Activated B cell treated with CpG ODN at 0.5 μM for 24 hours (primary cell): ENCODE data around the gene DSCAM. TPM values are rescaled to one million over a fixed set of nuclear protein-coding genes. Genes with fewer than 3 reads are reported as not detected.

Source experiments
- ATAC-seq: fragments of 200-7000 bp; cut with Tn5 transposase; one replicate; pipeline ENCODE4 v1.10.0; 2021; ENCODE audit warnings: low read depth, mild to moderate bottlenecking, moderate library complexity
- CTCF ChIA-PET: fragments of 350-600 bp; sonication (Branson Sonifier 250); formaldehyde crosslinking; loops from one replicate; lab custom pipeline; 2021; ENCODE audit warnings: antibody characterized with exemption; lab: Charles Lee
- POLR2A ChIA-PET: fragments of 350-600 bp; sonication (Branson Sonifier 250); formaldehyde crosslinking; loops from one replicate; lab custom pipeline; 2021; ENCODE audit warnings: antibody characterized with exemption; lab: Charles Lee
- DNase-seq: peaks from one replicate; pipeline ENCODE4 v3.0.0; 2022
- H3K27ac Mint-ChIP-seq: one replicate; pipeline ENCODE4 v1.8.0; 2020; ENCODE audit warnings: mixed read lengths
- H3K27me3 Mint-ChIP-seq: one replicate; pipeline ENCODE4 v1.8.0; 2021; ENCODE audit warnings: mixed read lengths
- H3K36me3 Mint-ChIP-seq: one replicate; pipeline ENCODE4 v1.8.0; 2021; ENCODE audit warnings: low read depth, mixed read lengths
- H3K4me1 Mint-ChIP-seq: one replicate; pipeline ENCODE4 v1.8.0; 2021; ENCODE audit warnings: mixed read lengths
- H3K4me3 Mint-ChIP-seq: one replicate; pipeline ENCODE4 v1.8.0; 2020; ENCODE audit warnings: mild to moderate bottlenecking, mixed read lengths
- H3K9me3 Mint-ChIP-seq: one replicate; pipeline ENCODE4 v1.8.0; 2020; ENCODE audit warnings: mixed read lengths
- CTCF ChIP-seq: fragments of 200-600 bp; IDR thresholded peaks from one replicate; pipeline ENCODE4 v1.8.0; 2022; ENCODE audit warnings: antibody characterized with exemption, mild to moderate bottlenecking
- intact Hi-C: fragments of 100-400 bp; cut with micrococcal nuclease; formaldehyde crosslinking; loops from one replicate; pipeline ENCODE4 v1.15.1; 2024
- total RNA-seq: library from RNA; stranded (reverse); gene quantifications from 2 replicates; pipeline ENCODE4 v1.2.3, GENCODE V29; 2022

The DSCAM gene
- total RNA-seq, 1 donor from 2014 or later = not detected

GRCh38 chr21:40668555-40669275 lies 178.2 kb downstream of the DSCAM start:
- Mint-ChIP-seq H3K9me3 (peaks cover 2% of the 10 kb centered on the region), H3K4me1 (no peaks in the 10 kb centered on the region), H3K27me3 (no peaks in the 10 kb centered on the region), H3K27ac (no peak overlapping the region), H3K36me3 (no peaks in the 10 kb centered on the region), H3K4me3 (no peak overlapping the region)
- ATAC-seq = no peak
- TF ChIP-seq CTCF = no peak
- ChIA-PET POLR2A (no interaction called here), CTCF (no interaction called here)
- intact Hi-C loops = no loop called here
- DNase-seq = no peak

GRCh38 chr21:40667967-40668366 lies 179.0 kb downstream of the DSCAM start:
- Mint-ChIP-seq H3K4me3 (no peak overlapping the region), H3K9me3 (peaks cover 2% of the 10 kb centered on the region), H3K36me3 (no peaks in the 10 kb centered on the region), H3K27me3 (no peaks in the 10 kb centered on the region), H3K27ac (no peak overlapping the region), H3K4me1 (no peaks in the 10 kb centered on the region)
- POLR2A ChIA-PET = no interaction called here
- no peak for TF ChIP-seq CTCF
- CTCF ChIA-PET = no interaction called here
- DNase-seq (no peak), ATAC-seq (no peak)
- intact Hi-C loops = no loop called here

- POLR2A ChIA-PET = no interaction called here
- ATAC-seq = no peak
Observed at GRCh38 chr21:40662889-40663288, 184.1 kb downstream of the DSCAM start.

GRCh38 chr21:40660461-40660860 lies 186.5 kb downstream of the DSCAM start:
- Mint-ChIP-seq H3K27ac (no peak overlapping the region), H3K9me3 (no peaks in the 10 kb centered on the region), H3K36me3 (no peaks in the 10 kb centered on the region), H3K27me3 (no peaks in the 10 kb centered on the region), H3K4me3 (no peak overlapping the region), H3K4me1 (no peaks in the 10 kb centered on the region)
- POLR2A ChIA-PET = no interaction called here
- no peak for TF ChIP-seq CTCF
- ATAC-seq (no peak), DNase-seq (no peak)
- CTCF ChIA-PET = no interaction called here
- intact Hi-C loops = no loop called here

More at GRCh38 chr21:40662889-40663288, 184.1 kb downstream of the DSCAM start:
- Mint-ChIP-seq H3K4me1 (no peaks in the 10 kb centered on the region), H3K36me3 (no peaks in the 10 kb centered on the region), H3K4me3 (no peak overlapping the region), H3K27me3 (no peaks in the 10 kb centered on the region), H3K27ac (no peak overlapping the region), H3K9me3 (no peaks in the 10 kb centered on the region)
- CTCF ChIA-PET = no interaction called here
- no peak for TF ChIP-seq CTCF
- intact Hi-C loops = no loop called here
- DNase-seq = no peak

- no peak for TF ChIP-seq CTCF
- no peak for DNase-seq
- no peak overlapping the region for H3K27ac Mint-ChIP-seq
- no peaks in the 10 kb centered on the region for H3K4me1 Mint-ChIP-seq
- intact Hi-C loops = no loop called here
- H3K36me3 Mint-ChIP-seq = no peaks in the 10 kb centered on the region
- H3K4me3 Mint-ChIP-seq = no peak overlapping the region
- H3K27me3 Mint-ChIP-seq = no peaks in the 10 kb centered on the region
- H3K9me3 Mint-ChIP-seq = peaks cover 4% of the 10 kb centered on the region
- POLR2A ChIA-PET = no interaction called here
- no peak for ATAC-seq
- CTCF ChIA-PET = no interaction called here
Observed at GRCh38 chr21:40658311-40658710, 188.6 kb downstream of the DSCAM start.
